HepG2 (cell line): Measurements from ENCODE around the gene HCK. TPM values are rescaled to one million over a fixed set of nuclear protein-coding genes. Genes with fewer than 3 reads are reported as not detected.

ENCODE experiments used
- ASH2L ChIP-seq: fragments of 300-600, 200-600 bp; sonication (generic); IDR thresholded peaks from 2 replicates; pipeline ENCODE4 v1.7.0; 2017; ENCODE audit warnings: low read depth, mild to moderate bottlenecking, moderate library complexity, mixed read lengths, low read length; ENCODE audit not compliant: insufficient read length
- CHCHD3 ChIP-seq: sonication (generic); formaldehyde crosslinking; IDR thresholded peaks from 2 replicates; pipeline ENCODE4 v1.8.0; 2022; ENCODE audit warnings: mild to moderate bottlenecking, missing genetic modification reagents, moderate library complexity
- NFAT5 ChIP-seq: sonication (generic); formaldehyde crosslinking; IDR thresholded peaks from 2 replicates; pipeline ENCODE4 v1.4.0; 2020; ENCODE audit warnings: missing genetic modification reagents
- SP4 ChIP-seq: sonication (generic); formaldehyde crosslinking; IDR thresholded peaks from 2 replicates; pipeline ENCODE4 v1.8.1; 2023; ENCODE audit warnings: mild to moderate bottlenecking, missing genetic modification reagents
- ZNF746 ChIP-seq: sonication (generic); formaldehyde crosslinking; IDR thresholded peaks from 2 replicates; pipeline ENCODE4 v1.8.0; 2022; ENCODE audit warnings: mild to moderate bottlenecking, missing genetic modification reagents
- ZNF777 ChIP-seq: sonication (generic); formaldehyde crosslinking; IDR thresholded peaks from 2 replicates; pipeline ENCODE4 v1.4.0; 2020; ENCODE audit warnings: missing genetic modification reagents
- polyA plus RNA-seq, 8 experiments: library from polyadenylated mRNA; depleted of rRNA in 3 of 8; stranded (reverse) in 7 of 8; unstranded in 1 of 8; fragments of >200 nt; fragmentation: Illumina TruSeq in 4 of 8; extraction: Trizol in 4 of 8; gene quantifications; 2 replicates each; pipeline versions ENCODE4 v1.2.1 to v1.2.3, GENCODE V29; 2011 to 2016; ENCODE audit warnings: low read depth in 4 of 8, missing spikeins in 1 of 8, mixed read lengths in 1 of 8; ENCODE audit not compliant: insufficient read depth in 1 of 8
- total RNA-seq, 5 experiments: library from RNA; depleted of rRNA; stranded (reverse); fragments of >200 nt; fragmentation: Illumina TruSeq; extraction: Trizol; gene quantifications; 2 replicates each; pipeline ENCODE4 v1.2.3, GENCODE V29; 2016; ENCODE audit warnings: low read depth in 1 of 5
- TF ChIP-seq, protein P1 (sequence below): sonication (generic); formaldehyde crosslinking; IDR thresholded peaks from 2 replicates; pipeline ENCODE4 v1.9.0; 2022; ENCODE audit warnings: missing genetic modification reagents, mild to moderate bottlenecking, borderline replicate concordance
- TF ChIP-seq, protein P2 (sequence below): sonication (generic); formaldehyde crosslinking; IDR thresholded peaks from 2 replicates; pipeline ENCODE4 v1.4.0; 2020; ENCODE audit warnings: mild to moderate bottlenecking, missing genetic modification reagents
- TF ChIP-seq, protein P3 (sequence below): sonication (generic); formaldehyde crosslinking; IDR thresholded peaks from 2 replicates; pipeline ENCODE4 v1.4.0; 2020; ENCODE audit warnings: missing genetic modification reagents, borderline replicate concordance

The HCK gene
- total and polyA plus RNA-seq, 2 of the 13 experiments (the other 11 are each of a cell fraction or from before 2014, with no cell fraction given): 0.04 TPM; not detected in 1

DNA sequence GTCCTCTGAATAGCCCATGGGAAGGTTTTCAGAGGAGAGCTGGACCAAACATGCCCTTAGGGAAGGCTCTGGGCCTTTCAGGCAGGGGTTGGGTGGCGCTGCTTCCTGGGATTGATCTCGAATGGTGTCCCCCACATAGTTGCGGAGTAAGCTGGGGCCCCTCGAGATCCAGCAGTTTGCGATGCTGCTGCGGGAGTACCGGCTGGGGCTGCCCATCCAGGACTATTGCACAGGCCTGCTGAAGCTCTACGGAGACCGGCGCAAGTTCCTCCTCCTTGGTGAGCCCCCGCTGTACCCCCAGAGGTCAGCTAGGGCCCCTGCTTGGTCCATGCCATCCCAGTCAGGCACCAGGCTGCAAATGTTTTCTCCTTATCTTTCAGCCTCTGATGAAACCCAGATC lies 22.5 kb upstream of the HCK start (continued):
- TF ChIP-seq NFAT5 (CRISPR knock-in tag) (no peak), SP4 (CRISPR knock-in tag) (no peak), ASH2L (no peak), CHCHD3 (CRISPR knock-in tag) (no peak), ZNF777 (CRISPR knock-in tag) (no peak), ZNF746 (CRISPR knock-in tag) (no peak)
- TF ChIP-seq, protein P1, sequence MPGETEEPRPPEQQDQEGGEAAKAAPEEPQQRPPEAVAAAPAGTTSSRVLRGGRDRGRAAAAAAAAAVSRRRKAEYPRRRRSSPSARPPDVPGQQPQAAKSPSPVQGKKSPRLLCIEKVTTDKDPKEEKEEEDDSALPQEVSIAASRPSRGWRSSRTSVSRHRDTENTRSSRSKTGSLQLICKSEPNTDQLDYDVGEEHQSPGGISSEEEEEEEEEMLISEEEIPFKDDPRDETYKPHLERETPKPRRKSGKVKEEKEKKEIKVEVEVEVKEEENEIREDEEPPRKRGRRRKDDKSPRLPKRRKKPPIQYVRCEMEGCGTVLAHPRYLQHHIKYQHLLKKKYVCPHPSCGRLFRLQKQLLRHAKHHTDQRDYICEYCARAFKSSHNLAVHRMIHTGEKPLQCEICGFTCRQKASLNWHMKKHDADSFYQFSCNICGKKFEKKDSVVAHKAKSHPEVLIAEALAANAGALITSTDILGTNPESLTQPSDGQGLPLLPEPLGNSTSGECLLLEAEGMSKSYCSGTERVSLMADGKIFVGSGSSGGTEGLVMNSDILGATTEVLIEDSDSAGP (CRISPR knock-in tag): no peak
- TF ChIP-seq, protein P2, sequence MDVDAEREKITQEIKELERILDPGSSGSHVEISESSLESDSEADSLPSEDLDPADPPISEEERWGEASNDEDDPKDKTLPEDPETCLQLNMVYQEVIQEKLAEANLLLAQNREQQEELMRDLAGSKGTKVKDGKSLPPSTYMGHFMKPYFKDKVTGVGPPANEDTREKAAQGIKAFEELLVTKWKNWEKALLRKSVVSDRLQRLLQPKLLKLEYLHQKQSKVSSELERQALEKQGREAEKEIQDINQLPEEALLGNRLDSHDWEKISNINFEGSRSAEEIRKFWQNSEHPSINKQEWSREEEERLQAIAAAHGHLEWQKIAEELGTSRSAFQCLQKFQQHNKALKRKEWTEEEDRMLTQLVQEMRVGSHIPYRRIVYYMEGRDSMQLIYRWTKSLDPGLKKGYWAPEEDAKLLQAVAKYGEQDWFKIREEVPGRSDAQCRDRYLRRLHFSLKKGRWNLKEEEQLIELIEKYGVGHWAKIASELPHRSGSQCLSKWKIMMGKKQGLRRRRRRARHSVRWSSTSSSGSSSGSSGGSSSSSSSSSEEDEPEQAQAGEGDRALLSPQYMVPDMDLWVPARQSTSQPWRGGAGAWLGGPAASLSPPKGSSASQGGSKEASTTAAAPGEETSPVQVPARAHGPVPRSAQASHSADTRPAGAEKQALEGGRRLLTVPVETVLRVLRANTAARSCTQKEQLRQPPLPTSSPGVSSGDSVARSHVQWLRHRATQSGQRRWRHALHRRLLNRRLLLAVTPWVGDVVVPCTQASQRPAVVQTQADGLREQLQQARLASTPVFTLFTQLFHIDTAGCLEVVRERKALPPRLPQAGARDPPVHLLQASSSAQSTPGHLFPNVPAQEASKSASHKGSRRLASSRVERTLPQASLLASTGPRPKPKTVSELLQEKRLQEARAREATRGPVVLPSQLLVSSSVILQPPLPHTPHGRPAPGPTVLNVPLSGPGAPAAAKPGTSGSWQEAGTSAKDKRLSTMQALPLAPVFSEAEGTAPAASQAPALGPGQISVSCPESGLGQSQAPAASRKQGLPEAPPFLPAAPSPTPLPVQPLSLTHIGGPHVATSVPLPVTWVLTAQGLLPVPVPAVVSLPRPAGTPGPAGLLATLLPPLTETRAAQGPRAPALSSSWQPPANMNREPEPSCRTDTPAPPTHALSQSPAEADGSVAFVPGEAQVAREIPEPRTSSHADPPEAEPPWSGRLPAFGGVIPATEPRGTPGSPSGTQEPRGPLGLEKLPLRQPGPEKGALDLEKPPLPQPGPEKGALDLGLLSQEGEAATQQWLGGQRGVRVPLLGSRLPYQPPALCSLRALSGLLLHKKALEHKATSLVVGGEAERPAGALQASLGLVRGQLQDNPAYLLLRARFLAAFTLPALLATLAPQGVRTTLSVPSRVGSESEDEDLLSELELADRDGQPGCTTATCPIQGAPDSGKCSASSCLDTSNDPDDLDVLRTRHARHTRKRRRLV (CRISPR knock-in tag): no peak
- TF ChIP-seq, protein P3, sequence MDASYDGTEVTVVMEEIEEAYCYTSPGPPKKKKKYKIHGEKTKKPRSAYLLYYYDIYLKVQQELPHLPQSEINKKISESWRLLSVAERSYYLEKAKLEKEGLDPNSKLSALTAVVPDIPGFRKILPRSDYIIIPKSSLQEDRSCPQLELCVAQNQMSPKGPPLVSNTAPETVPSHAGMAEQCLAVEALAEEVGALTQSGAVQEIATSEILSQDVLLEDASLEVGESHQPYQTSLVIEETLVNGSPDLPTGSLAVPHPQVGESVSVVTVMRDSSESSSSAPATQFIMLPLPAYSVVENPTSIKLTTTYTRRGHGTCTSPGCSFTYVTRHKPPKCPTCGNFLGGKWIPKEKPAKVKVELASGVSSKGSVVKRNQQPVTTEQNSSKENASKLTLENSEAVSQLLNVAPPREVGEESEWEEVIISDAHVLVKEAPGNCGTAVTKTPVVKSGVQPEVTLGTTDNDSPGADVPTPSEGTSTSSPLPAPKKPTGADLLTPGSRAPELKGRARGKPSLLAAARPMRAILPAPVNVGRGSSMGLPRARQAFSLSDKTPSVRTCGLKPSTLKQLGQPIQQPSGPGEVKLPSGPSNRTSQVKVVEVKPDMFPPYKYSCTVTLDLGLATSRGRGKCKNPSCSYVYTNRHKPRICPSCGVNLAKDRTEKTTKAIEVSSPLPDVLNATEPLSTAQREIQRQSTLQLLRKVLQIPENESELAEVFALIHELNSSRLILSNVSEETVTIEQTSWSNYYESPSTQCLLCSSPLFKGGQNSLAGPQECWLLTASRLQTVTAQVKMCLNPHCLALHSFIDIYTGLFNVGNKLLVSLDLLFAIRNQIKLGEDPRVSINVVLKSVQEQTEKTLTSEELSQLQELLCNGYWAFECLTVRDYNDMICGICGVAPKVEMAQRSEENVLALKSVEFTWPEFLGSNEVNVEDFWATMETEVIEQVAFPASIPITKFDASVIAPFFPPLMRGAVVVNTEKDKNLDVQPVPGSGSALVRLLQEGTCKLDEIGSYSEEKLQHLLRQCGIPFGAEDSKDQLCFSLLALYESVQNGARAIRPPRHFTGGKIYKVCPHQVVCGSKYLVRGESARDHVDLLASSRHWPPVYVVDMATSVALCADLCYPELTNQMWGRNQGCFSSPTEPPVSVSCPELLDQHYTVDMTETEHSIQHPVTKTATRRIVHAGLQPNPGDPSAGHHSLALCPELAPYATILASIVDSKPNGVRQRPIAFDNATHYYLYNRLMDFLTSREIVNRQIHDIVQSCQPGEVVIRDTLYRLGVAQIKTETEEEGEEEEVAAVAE (CRISPR knock-in tag): no peak
